ENCODE data around the gene HTR3E. TPM values are rescaled to one million over a fixed set of nuclear protein-coding genes. Genes with fewer than 3 reads are reported as not detected.
"Not testable (repeated sequence)": the region's sequence is repeated elsewhere in the genome, so short reads cannot be mapped to it uniquely, and the experiment has no call there.

Gene HTR3E
- total RNA-seq: not detected
- long read RNA-seq: 0 reads

GRCh38 chr3:184096811-184097383, at the start of gene HTR3E:
HTR3E (plus strand) TSS chr3:184097064; CDS start chr3:184097530, 466 bp downstream.
- ATAC-seq: no peak
- intact Hi-C loops (cut with DNase I): no loop called here
- no peak for DNase-seq (ENCODE audit: missing footprints)

- intact Hi-C loops (cut with DNase I): no loop called here
- no peak for ATAC-seq
- no peak for DNase-seq (ENCODE audit: missing footprints)
Observed at GRCh38 chr3:184050217-184050847, 46.5 kb upstream of the HTR3E start.

GRCh38 chr3:184052767-184053166, 44.1 kb upstream of the HTR3E start, which contains the start of gene HTR3C:
HTR3C (plus strand) TSS chr3:184053047; CDS start chr3:184053081, 34 bp downstream.
- DNase-seq (ENCODE audit: missing footprints): no peak
- no peak for ATAC-seq
- intact Hi-C loops (cut with DNase I): no loop called here

GRCh38 chr3:184058029-184058428, 38.8 kb upstream of the HTR3E start:
- no peak for ATAC-seq
- DNase-seq (ENCODE audit: missing footprints): no peak
- intact Hi-C loops (cut with DNase I): no loop called here

GRCh38 chr3:184059424-184059823, 37.4 kb upstream of the HTR3E start:
- DNase-seq (ENCODE audit: missing footprints) (no peak), ATAC-seq (no peak)
- intact Hi-C loops (cut with DNase I): no loop called here

- intact Hi-C loops (cut with DNase I): no loop called here
- ATAC-seq (no peak), DNase-seq (ENCODE audit: missing footprints) (no peak)
Observed at GRCh38 chr3:184062637-184063036, 34.2 kb upstream of the HTR3E start.

GRCh38 chr3:184066211-184066610, 30.7 kb upstream of the HTR3E start:
- DNase-seq (ENCODE audit: missing footprints) (no peak), ATAC-seq (no peak)
- intact Hi-C loops (cut with DNase I): no loop called here

GRCh38 chr3:184067573-184068055, 29.2 kb upstream of the HTR3E start:
- DNase-seq (ENCODE audit: missing footprints) (no peak), ATAC-seq (no peak)
- intact Hi-C loops (cut with DNase I): no loop called here

- ATAC-seq (no peak), DNase-seq (ENCODE audit: missing footprints) (no peak)
- intact Hi-C loops (cut with DNase I): no loop called here
Observed at GRCh38 chr3:184068344-184068743, 28.5 kb upstream of the HTR3E start.

GRCh38 chr3:184071142-184071541, 25.7 kb upstream of the HTR3E start:
- DNase-seq (ENCODE audit: missing footprints); ATAC-seq; intact Hi-C loops (cut with DNase I): not testable (repeated sequence)

GRCh38 chr3:184073621-184074020, 23.2 kb upstream of the HTR3E start:
- DNase-seq (ENCODE audit: missing footprints) (no peak), ATAC-seq (no peak)
- intact Hi-C loops (cut with DNase I): no loop called here

GRCh38 chr3:184075901-184076300, 21.0 kb upstream of the HTR3E start:
- ATAC-seq: no peak
- intact Hi-C loops (cut with DNase I): no loop called here
- no peak for DNase-seq (ENCODE audit: missing footprints)

GRCh38 chr3:184077881-184078280, 19.0 kb upstream of the HTR3E start:
- DNase-seq (ENCODE audit: missing footprints) (no peak), ATAC-seq (no peak)
- intact Hi-C loops (cut with DNase I): no loop called here

GRCh38 chr3:184078851-184079250, 18.0 kb upstream of the HTR3E start:
- DNase-seq (ENCODE audit: missing footprints): no peak
- no peak for ATAC-seq
- intact Hi-C loops (cut with DNase I): no loop called here

- ATAC-seq (no peak), DNase-seq (ENCODE audit: missing footprints) (no peak)
- intact Hi-C loops (cut with DNase I): no loop called here
Observed at GRCh38 chr3:184081116-184081830, 15.6 kb upstream of the HTR3E start.

GRCh38 chr3:184082034-184082433, 14.8 kb upstream of the HTR3E start:
- intact Hi-C loops (cut with DNase I): no loop called here
- no peak for DNase-seq (ENCODE audit: missing footprints)
- ATAC-seq: no peak

GRCh38 chr3:184082465-184082864, 14.4 kb upstream of the HTR3E start:
- ATAC-seq (no peak), DNase-seq (ENCODE audit: missing footprints) (no peak)
- intact Hi-C loops (cut with DNase I): no loop called here

- intact Hi-C loops (cut with DNase I): no loop called here
- DNase-seq (ENCODE audit: missing footprints) (no peak), ATAC-seq (no peak)
Observed at GRCh38 chr3:184085389-184085852, 11.4 kb upstream of the HTR3E start.

GRCh38 chr3:184092199-184092598, 4.7 kb upstream of the HTR3E start:
- ATAC-seq (no peak), DNase-seq (ENCODE audit: missing footprints) (no peak)
- intact Hi-C loops (cut with DNase I): no loop called here

GRCh38 chr3:184097556-184097955, 692 bp downstream of the HTR3E start:
- DNase-seq (ENCODE audit: missing footprints) (no peak), ATAC-seq (no peak)
- intact Hi-C loops (cut with DNase I): no loop called here

All from Right ventricle myocardium inferior (tissue), 1 donor.